A549 (cell line): Measurements from ENCODE around the gene MAP3K21. TPM values are rescaled to one million over a fixed set of nuclear protein-coding genes. Genes with fewer than 3 reads are reported as not detected.

Experiments used
- ATAC-seq, 2 experiments: fragments of 200-7000 bp in 1 of 2; fragments of >200 bp in 1 of 2; cut with Nextera tagmentation in 1 of 2; cut with Tn5 transposase in 1 of 2; 3 replicates each; pipeline versions ENCODE4 v1.8.0 to v1.9.1; 2018 to 2020; ENCODE audit warnings: mild to moderate bottlenecking in 1 of 2, moderate library complexity in 1 of 2
- CTCF ChIA-PET: fragments of 300-600 bp; sonication (Branson Sonifier 250); formaldehyde crosslinking; extraction: SDS; loops from one replicate; lab custom pipeline; 2021; ENCODE audit warnings: antibody characterized with exemption, inconsistent platforms; lab: Yijun Ruan, JAX
- POLR2A ChIA-PET: fragments of 350-600 bp; formaldehyde crosslinking; extraction: SDS; loops from one replicate; lab custom pipeline; 2021; ENCODE audit warnings: antibody characterized with exemption, inconsistent platforms; lab: Yijun Ruan, JAX
- DNase-seq, 2 experiments: peaks; one replicate each; pipeline versions ENCODE4 v3.0.0 to v3.0.0-alpha.2; 2011 to 2016; ENCODE audit warnings: low read depth in 1 of 2, low spot score in 1 of 2
- FAIRE-seq: peaks from 2 replicates; lab custom pipeline; 2011; peaks lifted over from hg19 to GRCh38; lab: Jason Lieb, UNC
- H3K27ac ChIP-seq, 2 experiments: fragments of >200 bp; sonication (Bioruptor Twin); formaldehyde crosslinking; 3 replicates each; pipeline ENCODE4 v1.5.1; 2016 to 2017
- H3K4me1 ChIP-seq: fragments of >200 bp; sonication (Bioruptor Twin); formaldehyde crosslinking; 3 replicates; pipeline ENCODE4 v1.6.1; 2016
- H3K4me2 ChIP-seq: fragments of >200 bp; sonication (Bioruptor Twin); formaldehyde crosslinking; 3 replicates; pipeline ENCODE4 v1.6.1; 2016
- H3K4me3 ChIP-seq: fragments of >200 bp; sonication (Bioruptor Twin); formaldehyde crosslinking; 3 replicates; pipeline ENCODE4 v1.5.1; 2016
- H3K9me3 ChIP-seq: fragments of >200 bp; sonication (Bioruptor Twin); formaldehyde crosslinking; 3 replicates; pipeline ENCODE4 v1.6.1; 2016
- BCL3 ChIP-seq: fragments of >200 bp; sonication (Bioruptor Twin); formaldehyde crosslinking; IDR thresholded peaks from 3 replicates; pipeline ENCODE4 v1.6.1; 2016
- CBX2 ChIP-seq: fragments of 200-600 bp; sonication (generic); IDR thresholded peaks from 2 replicates; pipeline ENCODE4 v1.6.1; 2016; ENCODE audit warnings: low read depth, mild to moderate bottlenecking, borderline replicate concordance
- CBX8 ChIP-seq: fragments of 200-600 bp; sonication (generic); IDR thresholded peaks from 2 replicates; pipeline ENCODE4 v1.6.1; 2016
- EHF ChIP-seq: fragments of 250-450 bp; sonication (Bioruptor Pico); IDR thresholded peaks from 2 replicates; pipeline ENCODE4 v1.5.0; 2020; ENCODE audit warnings: mild to moderate bottlenecking
- EHMT2 ChIP-seq: fragments of 200-600 bp; sonication (generic); IDR thresholded peaks from 2 replicates; pipeline ENCODE4 v1.6.1; 2016; ENCODE audit warnings: antibody characterized with exemption, low read depth, mild to moderate bottlenecking, moderate library complexity
- ESRRA ChIP-seq: fragments of 150-350 bp; IDR thresholded peaks from 2 replicates; pipeline ENCODE4 v1.6.1; 2014; ENCODE audit warnings: mild to moderate bottlenecking, low read length, borderline replicate concordance
- FOSB ChIP-seq: fragments of 250-450 bp; sonication (Bioruptor Pico); IDR thresholded peaks from 2 replicates; pipeline ENCODE4 v1.5.0; 2020; ENCODE audit warnings: mild to moderate bottlenecking, moderate library complexity
- HEYL ChIP-seq: fragments of 250-450 bp; sonication (Bioruptor Pico); IDR thresholded peaks from 2 replicates; pipeline ENCODE4 v1.8.0; 2021; ENCODE audit warnings: mild to moderate bottlenecking, moderate library complexity
- HOXA7 ChIP-seq: fragments of 250-450 bp; sonication (Bioruptor Pico); IDR thresholded peaks from 2 replicates; pipeline ENCODE4 v1.5.0; 2020; ENCODE audit warnings: mild to moderate bottlenecking, moderate library complexity
- HOXB13 ChIP-seq: fragments of 250-450 bp; sonication (Bioruptor Pico); IDR thresholded peaks from 2 replicates; pipeline ENCODE4 v1.5.0; 2020; ENCODE audit warnings: low read depth, mild to moderate bottlenecking, moderate library complexity
- HOXB5 ChIP-seq: fragments of 250-450 bp; sonication (Bioruptor Pico); IDR thresholded peaks from 2 replicates; pipeline ENCODE4 v1.5.0; 2020; ENCODE audit warnings: mild to moderate bottlenecking, moderate library complexity
- MAFK ChIP-seq: fragments of 450-650 bp; IDR thresholded peaks from 2 replicates; pipeline ENCODE4 v1.6.1; 2014; ENCODE audit not compliant: partially characterized antibody
- MYC ChIP-seq: IDR thresholded peaks from 2 replicates; pipeline ENCODE4 v1.6.1; 2012; ENCODE audit warnings: mild to moderate bottlenecking, inconsistent platforms, low read length, improper control_type of control experiment, borderline replicate concordance
- NFE2L2 ChIP-seq: fragments of 150-350 bp; conservative IDR thresholded peaks from 2 replicates; pipeline ENCODE4 v1.6.1; 2014; ENCODE audit warnings: low read length
- NR3C1 ChIP-seq: fragments of >200 bp; sonication (Bioruptor Twin); formaldehyde crosslinking; IDR thresholded peaks from 3 replicates; pipeline ENCODE4 v1.6.1; 2017
- PBX3 ChIP-seq: IDR thresholded peaks from 2 replicates; pipeline ENCODE4 v1.6.1; 2012
- REST ChIP-seq: fragments of 200-600 bp; sonication (generic); IDR thresholded peaks from 2 replicates; pipeline ENCODE4 v1.6.1; 2016; ENCODE audit warnings: antibody characterized with exemption, mild to moderate bottlenecking, moderate library complexity
- TFCP2L1 ChIP-seq: fragments of 250-450 bp; sonication (Bioruptor Pico); IDR thresholded peaks from 2 replicates; pipeline ENCODE4 v1.5.0; 2021; ENCODE audit warnings: mild to moderate bottlenecking
- ZFP36 ChIP-seq: fragments of 450-650 bp; IDR thresholded peaks from 2 replicates; pipeline ENCODE4 v1.6.1; 2014; ENCODE audit warnings: borderline replicate concordance; ENCODE audit not compliant: partially characterized antibody
- ZSCAN20 ChIP-seq: fragments of 250-450 bp; sonication (Bioruptor Pico); IDR thresholded peaks from 2 replicates; pipeline ENCODE4 v1.8.0; 2022; ENCODE audit warnings: mild to moderate bottlenecking, moderate library complexity
- WGBS: methylation state at CpG from one replicate; pipeline ENCODE4 v1.1.6; 2017; ENCODE audit errors: missing lambda C conversion rate; 5-methylcytosine and 5-hydroxymethylcytosine counted together
- polyA plus RNA-seq, 4 experiments: library from polyadenylated mRNA; depleted of rRNA in 3 of 4; stranded (reverse); fragments of >200 nt; fragmentation: RNase III in 1 of 4; extraction: RNeasy Plus Mini Kit Qiagen cat#74134 plus additional on column Dnase treatment in 1 of 4; gene quantifications; 2 replicates in 3 of 4; 3 replicates in 1 of 4; pipeline ENCODE4 v1.2.3, GENCODE V29; 2011 to 2017
- TF ChIP-seq, protein P1 (sequence below): fragments of 250-450 bp; sonication (Bioruptor Pico); IDR thresholded peaks from 2 replicates; pipeline ENCODE4 v1.5.0; 2020; ENCODE audit warnings: low read depth, mild to moderate bottlenecking, moderate library complexity
- TF ChIP-seq, protein P2 (sequence below): fragments of >200 bp; sonication (Bioruptor Twin); formaldehyde crosslinking; IDR thresholded peaks from 3 replicates; pipeline ENCODE4 v1.5.1; 2016

The MAP3K21 gene
- polyA plus RNA-seq, 2 of the 4 experiments (the other 2 are of a cell fraction): 14.4 to 26.9 TPM

DNA sequence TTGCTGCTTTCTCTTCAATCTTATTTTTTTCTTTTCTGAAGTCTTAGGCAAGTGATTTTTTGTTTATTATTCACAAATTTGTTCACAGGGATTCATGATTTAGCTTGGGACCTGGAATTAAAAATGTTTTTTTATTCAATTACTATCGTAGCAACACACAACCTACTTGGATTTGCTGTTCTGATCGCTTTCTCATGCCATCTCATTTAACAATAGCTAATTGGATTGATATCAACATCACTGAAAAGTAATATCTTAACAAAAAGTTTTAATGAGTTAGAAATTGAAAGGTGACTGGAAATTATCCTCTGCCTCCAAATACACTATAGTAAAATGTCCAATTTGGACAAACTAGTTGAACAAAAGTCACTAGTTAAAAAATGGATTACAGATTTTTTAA, 32.4 kb downstream of the MAP3K21 start:
- peak overlapping the region; percentile 88 for H3K4me2 ChIP-seq
- ChIA-PET POLR2A (interaction anchor here (1.7 kb wide), 1 partner anchor 32 kb away, joined by 4 read pairs; the partner anchor contains the start of gene MAP3K21), CTCF (interaction anchor here (1.0 to 6.1 kb wide), 5 partner anchors 9 to 755 kb away, joined by 3 to 34 read pairs (median 4); partner anchors contain the start of gene SLC35F3)
- H3K4me1 ChIP-seq: peaks cover 64% of the 10 kb centered on the region
- FAIRE-seq: no peak
- DNase-seq: no peak
- TF ChIP-seq CBX2: no peak
- TF ChIP-seq TFCP2L1 (CRISPR knock-in tag): no peak
- TF ChIP-seq EHF (CRISPR knock-in tag): 0 out of 2 replicates have a peak, but pooled peaks have one; percentile 14
- TF ChIP-seq, all 56 proteins: peak for 1
- Histone ChIP-seq H3K27ac (peak overlapping the region; percentile 72 to 85), H3K4me3 (peak overlapping the region; percentile 25; the same call in 2 of the 3 replicates), H3K9me3 (no peaks in the 10 kb centered on the region)
- ATAC-seq: no peak
- 21% methylated on average over 2 of the region's 2 CpGs for WGBS

DNA sequence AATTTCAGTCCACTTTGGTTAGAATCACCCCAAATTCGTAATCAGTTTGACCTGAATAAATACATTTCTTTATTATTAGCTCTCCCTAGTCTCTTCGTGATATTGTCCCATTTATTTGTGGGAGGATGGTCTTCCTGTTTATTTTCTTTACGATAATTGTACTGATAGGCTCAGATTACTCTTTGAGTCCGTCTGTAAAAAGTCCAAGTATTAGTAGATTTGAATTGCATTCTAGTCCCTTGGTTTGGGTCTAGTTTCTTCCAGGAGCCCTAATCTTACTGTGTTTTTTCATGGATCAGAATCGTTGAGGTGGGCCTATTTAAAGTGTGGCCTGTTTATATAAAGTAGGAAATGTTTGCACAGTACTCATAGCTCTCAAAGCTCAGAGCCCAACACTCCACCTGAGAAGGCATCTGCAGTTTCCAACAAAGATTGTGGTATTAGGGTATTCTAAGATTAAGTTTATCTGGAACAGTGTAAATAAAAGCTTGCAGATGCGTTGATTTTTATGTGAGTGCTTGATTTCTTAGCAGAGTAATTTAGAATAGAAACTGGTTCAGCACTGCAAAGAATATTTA, 33.1 kb downstream of the MAP3K21 start:
- 7% methylated on average over 6 of the region's 6 CpGs for WGBS
- peaks cover 71% of the 10 kb centered on the region for H3K4me1 ChIP-seq
- POLR2A ChIA-PET: interaction anchor here (1.7 kb wide), 1 partner anchor 33 kb away, joined by 4 read pairs; the partner anchor contains the start of gene MAP3K21
- TF ChIP-seq HOXA7 (CRISPR knock-in tag) (no peak), REST (no peak), HOXB5 (no peak), ESRRA (no peak), MAFK (no peak), ZSCAN20 (CRISPR knock-in tag) (no peak), BCL3 (no peak), NR3C1 (no peak)
- CTCF ChIA-PET: interaction anchor here (1.5 to 6.1 kb wide), 4 partner anchors 8 to 544 kb away, joined by 3 to 34 read pairs (median 4); partner anchors contain the start of gene SLC35F3
- DNase-seq: no peak
- peak overlapping the region; percentile 88 for H3K4me2 ChIP-seq
- no peaks in the 10 kb centered on the region for H3K9me3 ChIP-seq
- peak overlapping the region; percentile 25; the same call in 1 of the 3 replicates for H3K4me3 ChIP-seq
- peak overlapping the region; percentile 72 to 85 for H3K27ac ChIP-seq
- no peak for FAIRE-seq
- ATAC-seq: no peak

- Histone ChIP-seq H3K27ac (peak overlapping the region in 1 of 2 experiments; percentile 73; a peak in 4 of 6 replicates), H3K9me3 (no peaks in the 10 kb centered on the region), H3K4me2 (no peak overlapping the region), H3K4me3 (no peak overlapping the region), H3K4me1 (peaks cover 83% of the 10 kb centered on the region)
- no peak for FAIRE-seq
- no peak for DNase-seq
- CTCF ChIA-PET: interaction anchor here (0.7 to 6.2 kb wide), 7 partner anchors 9 to 752 kb away, joined by 3 to 41 read pairs (median 4); partner anchors contain the start of gene SLC35F3
- no peak for ATAC-seq
- 94% methylated on average over 19 of the region's 19 CpGs for WGBS
- POLR2A ChIA-PET: no interaction called here
- TF ChIP-seq PBX3 (no peak), BCL3 (no peak), CBX8 (no peak), EHMT2 (no peak), ZFP36 (no peak), HEYL (CRISPR knock-in tag) (no peak), ZSCAN20 (CRISPR knock-in tag) (no peak), NFE2L2 (no peak), FOSB (no peak), MAFK (no peak), HOXB13 (CRISPR knock-in tag) (no peak), MYC (no peak)
- TF ChIP-seq, protein P1, sequence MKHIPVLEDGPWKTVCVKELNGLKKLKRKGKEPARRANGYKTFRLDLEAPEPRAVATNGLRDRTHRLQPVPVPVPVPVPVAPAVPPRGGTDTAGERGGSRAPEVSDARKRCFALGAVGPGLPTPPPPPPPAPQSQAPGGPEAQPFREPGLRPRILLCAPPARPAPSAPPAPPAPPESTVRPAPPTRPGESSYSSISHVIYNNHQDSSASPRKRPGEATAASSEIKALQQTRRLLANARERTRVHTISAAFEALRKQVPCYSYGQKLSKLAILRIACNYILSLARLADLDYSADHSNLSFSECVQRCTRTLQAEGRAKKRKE: no peak
- TF ChIP-seq, protein P2, sequence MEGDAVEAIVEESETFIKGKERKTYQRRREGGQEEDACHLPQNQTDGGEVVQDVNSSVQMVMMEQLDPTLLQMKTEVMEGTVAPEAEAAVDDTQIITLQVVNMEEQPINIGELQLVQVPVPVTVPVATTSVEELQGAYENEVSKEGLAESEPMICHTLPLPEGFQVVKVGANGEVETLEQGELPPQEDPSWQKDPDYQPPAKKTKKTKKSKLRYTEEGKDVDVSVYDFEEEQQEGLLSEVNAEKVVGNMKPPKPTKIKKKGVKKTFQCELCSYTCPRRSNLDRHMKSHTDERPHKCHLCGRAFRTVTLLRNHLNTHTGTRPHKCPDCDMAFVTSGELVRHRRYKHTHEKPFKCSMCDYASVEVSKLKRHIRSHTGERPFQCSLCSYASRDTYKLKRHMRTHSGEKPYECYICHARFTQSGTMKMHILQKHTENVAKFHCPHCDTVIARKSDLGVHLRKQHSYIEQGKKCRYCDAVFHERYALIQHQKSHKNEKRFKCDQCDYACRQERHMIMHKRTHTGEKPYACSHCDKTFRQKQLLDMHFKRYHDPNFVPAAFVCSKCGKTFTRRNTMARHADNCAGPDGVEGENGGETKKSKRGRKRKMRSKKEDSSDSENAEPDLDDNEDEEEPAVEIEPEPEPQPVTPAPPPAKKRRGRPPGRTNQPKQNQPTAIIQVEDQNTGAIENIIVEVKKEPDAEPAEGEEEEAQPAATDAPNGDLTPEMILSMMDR: no peak
These were observed 34.4 kb downstream of the MAP3K21 start for GRCh38 chr1:233361876-233362275.
